Measurements from ENCODE around the gene CDR2.

The CDR2 gene

GRCh38 chr16:22325598-22326368 lies 48.6 kb downstream of the CDR2 start:
- FAIRE-seq (no peak), DNase-seq (ENCODE audit: insufficient read length, low spot score) (no peak)
- TF ChIP-seq CTCF (IDR thresholded peaks at IDR 0.05; ENCODE audit: insufficient read depth, missing control alignments): no peak

GRCh38 chr16:22324787-22325597 lies 49.4 kb downstream of the CDR2 start:
- no peak for FAIRE-seq
- no peak for TF ChIP-seq CTCF (IDR thresholded peaks at IDR 0.05; ENCODE audit: insufficient read depth, missing control alignments)

GRCh38 chr16:22323959-22324786 lies 50.2 kb downstream of the CDR2 start:
- no peak for TF ChIP-seq CTCF (IDR thresholded peaks at IDR 0.05; ENCODE audit: insufficient read depth, missing control alignments)
- FAIRE-seq (no peak), DNase-seq (ENCODE audit: insufficient read length, low spot score) (no peak)

More at GRCh38 chr16:22324787-22325597, 49.4 kb downstream of the CDR2 start:
- no peak for DNase-seq (ENCODE audit: insufficient read length, low spot score)

- TF ChIP-seq CTCF (IDR thresholded peaks at IDR 0.05; ENCODE audit: insufficient read depth, missing control alignments): no peak
- no peak for FAIRE-seq
- no peak for DNase-seq (ENCODE audit: insufficient read length, low spot score)
Observed at GRCh38 chr16:22323173-22323958, 51.1 kb downstream of the CDR2 start.

GRCh38 chr16:22322741-22323140 lies 51.7 kb downstream of the CDR2 start:
- TF ChIP-seq CTCF (IDR thresholded peaks at IDR 0.05; ENCODE audit: insufficient read depth, missing control alignments): no peak
- DNase-seq (ENCODE audit: insufficient read length, low spot score): no peak
- no peak for FAIRE-seq

GRCh38 chr16:22322021-22322471 lies 52.4 kb downstream of the CDR2 start:
- FAIRE-seq: no peak
- DNase-seq (ENCODE audit: insufficient read length, low spot score): no peak
- no peak for TF ChIP-seq CTCF (IDR thresholded peaks at IDR 0.05; ENCODE audit: insufficient read depth, missing control alignments)

All from D721Med (cell line).